GM18517 (cell line): Measurements from ENCODE around the gene OR4C16.

Source experiments
- ATAC-seq: cut with Tn5 transposase; IDR thresholded peaks from one replicate; pipeline ENCODE4 v1.9.1; 2021; ENCODE audit warnings: mild to moderate bottlenecking, moderate library complexity; ENCODE audit not compliant: unreplicated experiment

OR4C16 gene, protein sequence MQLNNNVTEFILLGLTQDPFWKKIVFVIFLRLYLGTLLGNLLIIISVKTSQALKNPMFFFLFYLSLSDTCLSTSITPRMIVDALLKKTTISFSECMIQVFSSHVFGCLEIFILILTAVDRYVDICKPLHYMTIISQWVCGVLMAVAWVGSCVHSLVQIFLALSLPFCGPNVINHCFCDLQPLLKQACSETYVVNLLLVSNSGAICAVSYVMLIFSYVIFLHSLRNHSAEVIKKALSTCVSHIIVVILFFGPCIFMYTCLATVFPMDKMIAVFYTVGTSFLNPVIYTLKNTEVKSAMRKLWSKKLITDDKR

DNA sequence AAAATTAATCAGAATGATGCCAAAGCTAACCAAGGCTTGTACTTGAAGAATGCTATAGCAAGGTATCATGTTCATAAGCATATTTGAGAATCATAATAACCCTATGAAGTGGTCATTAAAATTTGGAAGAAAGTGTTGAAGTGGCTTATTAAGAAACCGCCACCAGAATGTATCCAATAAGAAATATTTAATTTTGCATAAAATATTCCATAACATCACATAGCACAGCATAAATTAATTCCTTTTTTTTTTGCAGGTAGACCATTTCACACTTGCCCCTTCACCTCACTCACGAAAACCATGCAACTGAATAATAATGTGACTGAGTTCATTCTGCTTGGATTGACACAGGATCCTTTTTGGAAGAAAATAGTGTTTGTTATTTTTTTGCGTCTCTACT, at the start of gene OR4C16:
TSS of gene OR4C16 (plus strand) at position 301 of the 400 bp plus-strand sequence. CDS start at position 301, 0 bp downstream.
- ATAC-seq = no peak

- no peak for ATAC-seq
Observed at GRCh38 chr11:55554169-55554568, 17.8 kb upstream of the OR4C16 start, which contains the start of gene OR4C15. OR4C15 (plus strand) TSS chr11:55554469; CDS start chr11:55554469, 0 bp downstream.

GRCh38 chr11:55572548-55572947, 620 bp downstream of the OR4C16 start:
- peak; percentile 88 for ATAC-seq

DNA sequence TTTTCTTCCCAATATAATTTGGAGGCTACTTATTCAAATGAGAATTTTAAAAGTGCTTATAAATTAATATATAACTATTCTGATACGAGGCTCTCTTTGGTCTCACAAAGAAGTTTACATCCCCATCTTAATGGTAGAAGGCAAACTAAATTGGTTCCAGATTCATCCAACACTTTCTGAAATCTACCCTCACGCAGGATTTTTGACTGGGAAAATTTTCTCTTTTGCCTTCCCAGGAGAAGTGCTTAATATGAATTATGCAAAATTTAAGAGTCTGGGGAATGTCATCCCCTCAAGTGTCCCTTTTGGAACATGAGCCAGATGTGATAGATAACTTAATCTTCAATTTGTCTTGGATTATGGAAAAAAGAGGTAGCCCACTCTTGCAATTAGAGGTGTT, 35.6 kb downstream of the OR4C16 start, which contains the start of gene OR4C11:
TSS of gene OR4C11 (minus strand) at position 101 of the 400 bp plus-strand sequence. CDS start 3,272 bp downstream, outside the sequence.
- no peak for ATAC-seq
